ENCODE measurements around the gene MXD1. TPM values are rescaled to one million over a fixed set of nuclear protein-coding genes. Genes with fewer than 3 reads are reported as not detected.

Gene MXD1
- total RNA-seq, 1 experiment from 2014 or later, result 13.3 TPM

DNA sequence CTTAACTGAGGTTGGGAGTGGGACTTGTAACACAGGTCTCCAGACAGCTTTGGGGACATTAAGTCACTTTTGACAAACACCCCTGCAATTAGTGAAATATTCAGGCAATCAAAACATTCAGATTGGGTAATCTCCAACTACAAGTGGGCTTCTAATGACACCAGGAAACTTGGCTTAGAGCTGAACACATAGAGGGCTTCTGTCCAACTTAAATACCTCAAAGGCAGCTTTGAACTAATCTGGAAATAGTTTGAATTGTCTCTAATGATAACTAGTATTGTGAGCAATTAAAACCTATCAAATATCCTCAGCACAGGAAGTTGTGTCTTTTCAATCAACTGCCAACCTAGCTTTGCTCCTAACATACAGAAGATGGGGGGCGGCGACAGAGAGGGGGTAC, 51.6 kb downstream of the MXD1 start:
- H3K27me3 Mint-ChIP-seq (ENCODE audit: unreplicated experiment), result peaks cover 19% of the 10 kb centered on the region
- no peaks in the 10 kb centered on the region for H3K9me3 Mint-ChIP-seq (ENCODE audit: low read depth, unreplicated experiment)
- CTCF ChIA-PET, result no interaction called here
- TF ChIP-seq, protein P1, sequence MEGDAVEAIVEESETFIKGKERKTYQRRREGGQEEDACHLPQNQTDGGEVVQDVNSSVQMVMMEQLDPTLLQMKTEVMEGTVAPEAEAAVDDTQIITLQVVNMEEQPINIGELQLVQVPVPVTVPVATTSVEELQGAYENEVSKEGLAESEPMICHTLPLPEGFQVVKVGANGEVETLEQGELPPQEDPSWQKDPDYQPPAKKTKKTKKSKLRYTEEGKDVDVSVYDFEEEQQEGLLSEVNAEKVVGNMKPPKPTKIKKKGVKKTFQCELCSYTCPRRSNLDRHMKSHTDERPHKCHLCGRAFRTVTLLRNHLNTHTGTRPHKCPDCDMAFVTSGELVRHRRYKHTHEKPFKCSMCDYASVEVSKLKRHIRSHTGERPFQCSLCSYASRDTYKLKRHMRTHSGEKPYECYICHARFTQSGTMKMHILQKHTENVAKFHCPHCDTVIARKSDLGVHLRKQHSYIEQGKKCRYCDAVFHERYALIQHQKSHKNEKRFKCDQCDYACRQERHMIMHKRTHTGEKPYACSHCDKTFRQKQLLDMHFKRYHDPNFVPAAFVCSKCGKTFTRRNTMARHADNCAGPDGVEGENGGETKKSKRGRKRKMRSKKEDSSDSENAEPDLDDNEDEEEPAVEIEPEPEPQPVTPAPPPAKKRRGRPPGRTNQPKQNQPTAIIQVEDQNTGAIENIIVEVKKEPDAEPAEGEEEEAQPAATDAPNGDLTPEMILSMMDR (IDR thresholded peaks at IDR 0.05; ENCODE audit: unreplicated experiment), result no peak
- peaks cover 17% of the 10 kb centered on the region for H3K4me1 Mint-ChIP-seq (ENCODE audit: low read depth, unreplicated experiment)
- H3K4me3 Mint-ChIP-seq (ENCODE audit: low read depth, unreplicated experiment), result no peak overlapping the region
- intact Hi-C loops (cut with micrococcal nuclease; ENCODE audit: unreplicated experiment), result no loop called here
- DNase-seq, result no peak
- H3K27ac Mint-ChIP-seq (ENCODE audit: unreplicated experiment), result no peak overlapping the region
- no peaks in the 10 kb centered on the region for H3K36me3 Mint-ChIP-seq (ENCODE audit: insufficient read depth, unreplicated experiment)
- BruUV-seq (replicated peaks), result no TSS peak

DNA sequence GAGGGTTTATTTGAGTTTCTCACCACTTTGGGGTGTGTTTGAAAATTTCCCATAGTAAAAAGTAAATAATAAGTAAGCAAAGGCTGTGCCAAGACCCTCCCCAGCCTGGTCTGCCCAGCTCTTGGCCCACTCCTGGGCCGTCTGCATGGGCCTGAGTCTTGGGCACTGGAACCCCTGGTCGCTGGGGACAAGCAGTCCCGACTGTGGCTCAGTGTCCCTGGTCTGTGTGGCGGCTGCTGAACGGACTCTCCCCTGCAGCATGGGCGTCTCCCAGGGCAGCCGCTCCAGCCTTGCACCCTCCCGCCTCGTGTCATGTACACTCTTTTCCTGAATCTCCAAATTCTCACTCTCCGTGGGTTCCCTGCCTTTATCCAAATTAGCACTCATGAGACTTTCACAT, 53.7 kb downstream of the MXD1 start:
- TF ChIP-seq, protein P1 (IDR thresholded peaks at IDR 0.05; ENCODE audit: unreplicated experiment), result no peak
- Mint-ChIP-seq H3K4me1 (ENCODE audit: low read depth, unreplicated experiment) (peaks cover 15% of the 10 kb centered on the region), H3K27ac (ENCODE audit: unreplicated experiment) (no peak overlapping the region), H3K9me3 (ENCODE audit: low read depth, unreplicated experiment) (no peaks in the 10 kb centered on the region), H3K4me3 (ENCODE audit: low read depth, unreplicated experiment) (no peak overlapping the region), H3K36me3 (ENCODE audit: insufficient read depth, unreplicated experiment) (no peaks in the 10 kb centered on the region), H3K27me3 (ENCODE audit: unreplicated experiment) (peaks cover 19% of the 10 kb centered on the region)
- CTCF ChIA-PET, result no interaction called here
- intact Hi-C loops (cut with micrococcal nuclease; ENCODE audit: unreplicated experiment), result no loop called here
- no TSS peak for BruUV-seq (replicated peaks)
- no peak for DNase-seq

DNA sequence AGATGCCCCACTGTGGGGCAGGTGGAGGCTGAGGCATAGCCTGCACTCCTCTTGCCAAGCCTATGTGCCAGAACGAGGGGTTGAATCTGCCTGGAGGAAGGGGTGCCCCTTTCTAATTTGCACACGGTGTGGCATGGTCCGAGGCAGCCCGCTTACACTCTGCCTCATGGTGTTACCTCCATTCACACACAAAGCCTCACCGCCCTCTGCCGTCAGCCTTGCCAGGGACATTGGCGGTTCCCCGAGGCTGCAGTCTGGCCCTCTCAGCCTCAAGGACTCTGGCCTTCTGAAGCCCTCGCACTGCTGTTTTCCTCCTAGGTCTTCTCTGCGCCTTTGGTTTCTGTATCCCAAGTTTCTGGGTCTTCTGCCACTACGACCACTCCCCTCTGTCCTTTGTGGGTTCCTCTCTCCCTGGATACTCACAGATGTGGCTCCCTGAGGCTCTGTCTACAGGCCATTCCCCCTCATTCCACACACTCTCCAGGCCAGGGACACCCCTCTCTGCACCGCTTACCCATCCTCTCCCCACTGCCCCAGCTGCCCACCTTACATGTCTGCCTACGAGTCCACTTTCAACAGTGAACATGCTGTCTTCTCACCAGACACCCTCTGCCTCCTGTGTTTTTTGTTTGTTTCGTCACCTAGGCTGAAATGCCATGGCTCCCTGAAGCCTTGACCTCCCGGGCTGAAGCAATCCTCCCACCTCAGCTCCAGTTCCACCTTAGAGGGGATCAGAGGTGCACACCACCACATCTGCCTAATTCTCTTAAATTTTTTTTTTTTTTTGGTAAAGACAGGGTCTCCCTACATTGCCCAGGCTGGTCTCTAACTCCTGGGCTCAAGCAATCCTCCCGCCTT, 54.4 kb downstream of the MXD1 start:
- TF ChIP-seq, protein P1 (IDR thresholded peaks at IDR 0.05; ENCODE audit: unreplicated experiment), result no peak
- no peaks in the 10 kb centered on the region for H3K36me3 Mint-ChIP-seq (ENCODE audit: insufficient read depth, unreplicated experiment)
- H3K4me1 Mint-ChIP-seq (ENCODE audit: low read depth, unreplicated experiment), result peaks cover 8% of the 10 kb centered on the region
- peaks cover 19% of the 10 kb centered on the region for H3K27me3 Mint-ChIP-seq (ENCODE audit: unreplicated experiment)
- intact Hi-C loops (cut with micrococcal nuclease; ENCODE audit: unreplicated experiment), result no loop called here
- no peak overlapping the region for H3K4me3 Mint-ChIP-seq (ENCODE audit: low read depth, unreplicated experiment)
- no peak for DNase-seq
- H3K27ac Mint-ChIP-seq (ENCODE audit: unreplicated experiment), result no peak overlapping the region
- CTCF ChIA-PET, result no interaction called here
- no TSS peak for BruUV-seq (replicated peaks)
- H3K9me3 Mint-ChIP-seq (ENCODE audit: low read depth, unreplicated experiment), result no peaks in the 10 kb centered on the region

GRCh38 chr2:69969991-69970390, 55.1 kb downstream of the MXD1 start:
- CTCF ChIA-PET, result no interaction called here
- intact Hi-C loops (cut with micrococcal nuclease; ENCODE audit: unreplicated experiment), result no loop called here
- Mint-ChIP-seq H3K27me3 (ENCODE audit: unreplicated experiment) (peaks cover 19% of the 10 kb centered on the region), H3K36me3 (ENCODE audit: insufficient read depth, unreplicated experiment) (no peaks in the 10 kb centered on the region), H3K4me1 (ENCODE audit: low read depth, unreplicated experiment) (peaks cover 1% of the 10 kb centered on the region), H3K4me3 (ENCODE audit: low read depth, unreplicated experiment) (no peak overlapping the region), H3K27ac (ENCODE audit: unreplicated experiment) (no peak overlapping the region), H3K9me3 (ENCODE audit: low read depth, unreplicated experiment) (no peaks in the 10 kb centered on the region)
- no peak for DNase-seq
- no TSS peak for BruUV-seq (replicated peaks)
- TF ChIP-seq, protein P1 (IDR thresholded peaks at IDR 0.05; ENCODE audit: unreplicated experiment), result no peak

Measured in Calu3 (cell line).